GM12878 (cell line): ENCODE data around the gene ARID5B. TPM values are rescaled to one million over a fixed set of nuclear protein-coding genes. Genes with fewer than 3 reads are reported as not detected.

Source experiments
- ATAC-seq: fragments of 200-7000 bp; cut with Tn5 transposase; 3 replicates; pipeline ENCODE4 v1.9.1; 2020; ENCODE audit warnings: mild to moderate bottlenecking, moderate library complexity
- BruUV-seq: library from RNA; stranded (reverse); fragments of 400-500 nt; replicated peaks from 2 replicates; lab custom pipeline; 2021; lab: Mats Ljungman, UMichigan
- CTCF ChIA-PET: fragments of 300-600 bp; sonication (Branson Sonifier 250); formaldehyde crosslinking; extraction: SDS; loops from one replicate; lab custom pipeline; 2021; ENCODE audit warnings: inconsistent platforms; lab: Yijun Ruan, JAX
- POLR2A ChIA-PET: fragments of 350-600 bp; formaldehyde crosslinking; extraction: SDS; loops from one replicate; lab custom pipeline; 2021; ENCODE audit warnings: inconsistent platforms; lab: Charles Lee
- RAD21 ChIA-PET: fragments of 300-600 bp; sonication (Branson Sonifier 250); formaldehyde crosslinking; loops from one replicate; lab custom pipeline; 2023; ENCODE audit warnings: antibody characterized with exemption; ENCODE audit not compliant: unreplicated experiment; lab: Charles Lee
- SMC1A ChIA-PET: fragments of 300-600 bp; sonication (Branson Sonifier 250); formaldehyde crosslinking; loops from one replicate; lab custom pipeline; 2023; ENCODE audit not compliant: unreplicated experiment, uncharacterized antibody; lab: Charles Lee
- DNase-seq: peaks from one replicate; pipeline ENCODE4 v3.0.0-alpha.2; 2011; ENCODE audit warnings: low read depth, low spot score
- FAIRE-seq: peaks from 3 replicates; lab custom pipeline; 2011; peaks lifted over from hg19 to GRCh38; lab: Jason Lieb, UNC
- H2AFZ ChIP-seq: 2 replicates; pipeline ENCODE4 v1.6.0; 2011; ENCODE audit warnings: low read depth, low read length, control low read depth; ENCODE audit not compliant: control insufficient read depth
- H3K27ac ChIP-seq: 2 replicates; pipeline ENCODE4 v1.5.1; 2011; ENCODE audit warnings: control low read depth; ENCODE audit not compliant: control insufficient read depth, insufficient read depth
- H3K27me3 ChIP-seq, 2 experiments: replicated peaks in 1 of 2; 2 replicates each; pipeline versions ENCODE4 v1.6.0 to v1.6.1; 2011; ENCODE audit warnings: low read length in 1 of 2; ENCODE audit not compliant: control insufficient read depth in 2 of 2, insufficient read depth in 2 of 2
- H3K36me3 ChIP-seq, 2 experiments: 2 replicates each; pipeline ENCODE4 v1.5.1; 2011; ENCODE audit warnings: low read length in 1 of 2; ENCODE audit not compliant: control insufficient read depth in 2 of 2, insufficient read depth in 2 of 2
- H3K4me1 ChIP-seq: 2 replicates; pipeline ENCODE4 v1.6.1; 2011; ENCODE audit warnings: mild to moderate bottlenecking, low read length, moderate library complexity, mixed read lengths; ENCODE audit not compliant: control insufficient read depth, insufficient read depth
- H3K4me2 ChIP-seq: 2 replicates; pipeline ENCODE4 v1.6.0; 2011; ENCODE audit warnings: control low read depth; ENCODE audit not compliant: control insufficient read depth, insufficient read depth
- H3K4me3 ChIP-seq: fragments of 200-600 bp; sonication (generic); 2 replicates; pipeline ENCODE4 v1.5.1; 2016
- H3K79me2 ChIP-seq: 2 replicates; pipeline ENCODE4 v1.6.0; 2011; ENCODE audit warnings: low read length; ENCODE audit not compliant: control insufficient read depth, insufficient read depth
- H3K9ac ChIP-seq: 2 replicates; pipeline ENCODE4 v1.8.0; 2011; ENCODE audit warnings: low read length, control low read depth, mixed read lengths; ENCODE audit not compliant: control insufficient read depth, insufficient read depth
- H3K9me3 ChIP-seq: replicated peaks from 3 replicates; pipeline ENCODE4 v1.5.1; 2011; ENCODE audit warnings: mild to moderate bottlenecking, low read length; ENCODE audit not compliant: control insufficient read depth, insufficient read depth
- H4K20me1 ChIP-seq: 2 replicates; pipeline ENCODE4 v1.6.0; 2011; ENCODE audit not compliant: control insufficient read depth, insufficient read depth
- BHLHE40 ChIP-seq, 2 experiments: fragments of 450-650 bp in 1 of 2; IDR thresholded peaks; 2 replicates each; pipeline ENCODE4 v1.6.1; 2011 to 2017; ENCODE audit warnings: low read depth in 2 of 2, borderline replicate concordance in 1 of 2, improper control_type of control experiment in 1 of 2, low read length in 1 of 2, mild to moderate bottlenecking in 1 of 2
- CHD1 ChIP-seq: IDR thresholded peaks from 2 replicates; pipeline ENCODE4 v1.6.1; 2012; ENCODE audit warnings: low read depth, low read length, improper control_type of control experiment
- ETV6 ChIP-seq, 2 experiments: fragments of 450-650 bp in 1 of 2; IDR thresholded peaks in 1 of 2; conservative IDR thresholded peaks in 1 of 2; 2 replicates each; pipeline ENCODE4 v1.6.1; 2014; ENCODE audit warnings: antibody characterized with exemption in 1 of 2, borderline replicate concordance in 1 of 2, low read depth in 1 of 2, mild to moderate bottlenecking in 1 of 2, moderate library complexity in 1 of 2
- HDAC2 ChIP-seq: fragments of 200-600 bp; sonication (generic); IDR thresholded peaks from 2 replicates; pipeline ENCODE4 v1.6.1; 2017
- NFYA ChIP-seq: IDR thresholded peaks from 2 replicates; pipeline ENCODE4 v1.6.1; 2011; ENCODE audit warnings: low read depth, mild to moderate bottlenecking, low read length, improper control_type of control experiment, borderline replicate concordance
- NFYB ChIP-seq: IDR thresholded peaks from 2 replicates; pipeline ENCODE4 v1.6.1; 2011; ENCODE audit warnings: low read depth, mild to moderate bottlenecking, low read length, improper control_type of control experiment, moderate library complexity; ENCODE audit not compliant: insufficient read depth
- RUNX3 ChIP-seq: IDR thresholded peaks from 2 replicates; pipeline ENCODE4 v1.6.1; 2012; ENCODE audit warnings: low read length, inconsistent platforms
- WGBS: methylation state at CpG from one replicate; pipeline ENCODE4 v1.1.6; 2016; ENCODE audit warnings: low lambda C conversion rate; ENCODE audit not compliant: insufficient replicate concordance, insufficient coverage; ENCODE audit errors: missing lambda C conversion rate; 5-methylcytosine and 5-hydroxymethylcytosine counted together
- in situ Hi-C: fragments of 300-500 bp; cut with MboI; formaldehyde crosslinking; loops from 9 replicates; pipeline ENCODE4 v1.14.3; 2018; ENCODE audit warnings: mixed read lengths
- intact Hi-C: fragments of 100-400 bp; cut with micrococcal nuclease; formaldehyde crosslinking; loops from one replicate; pipeline ENCODE4 v1.14.2; 2022; ENCODE audit not compliant: unreplicated experiment
- polyA plus RNA-seq, 11 experiments: library from polyadenylated mRNA; depleted of rRNA in 4 of 11; unstranded in 6 of 11; stranded (reverse) in 5 of 11; fragments of >200 nt; fragmentation: Nextera tagmentation in 4 of 11; fragmentation: Illumina TruSeq in 1 of 11; extraction: Ambion mirVana in 4 of 11; extraction: Trizol in 1 of 11; gene quantifications; 1 replicate in 1 of 11; 2 replicates in 10 of 11; pipeline versions ENCODE4 v1.2.1 to v1.2.3, GENCODE V29; 2011 to 2016; ENCODE audit warnings: inconsistent platforms in 2 of 11, missing spikeins in 2 of 11, low read depth in 1 of 11
- total RNA-seq, 4 experiments: library from RNA; depleted of rRNA in 3 of 4; stranded (reverse); fragments of >200 nt in 3 of 4; fragmentation: Illumina TruSeq in 1 of 4; extraction: Trizol in 1 of 4; gene quantifications; 2 replicates each; pipeline versions ENCODE4 v1.2.1 to v1.2.3, GENCODE V29; 2013 to 2021
- TF ChIP-seq, protein P1 (sequence below): fragments of 450-650 bp; IDR thresholded peaks from 2 replicates; pipeline ENCODE4 v1.6.1; 2016; ENCODE audit warnings: mild to moderate bottlenecking
- TF ChIP-seq, protein P2 (sequence below): fragments of 450-650 bp; formaldehyde crosslinking; IDR thresholded peaks from 2 replicates; pipeline ENCODE4 v1.4.0; 2022; ENCODE audit warnings: mild to moderate bottlenecking, moderate library complexity

Gene ARID5B
- total and polyA plus RNA-seq, 10 of the 15 experiments (the other 5 are each of a cell fraction or from before 2014, with no cell fraction given), result 2.7 to 8.5 (median 6.1) TPM

DNA sequence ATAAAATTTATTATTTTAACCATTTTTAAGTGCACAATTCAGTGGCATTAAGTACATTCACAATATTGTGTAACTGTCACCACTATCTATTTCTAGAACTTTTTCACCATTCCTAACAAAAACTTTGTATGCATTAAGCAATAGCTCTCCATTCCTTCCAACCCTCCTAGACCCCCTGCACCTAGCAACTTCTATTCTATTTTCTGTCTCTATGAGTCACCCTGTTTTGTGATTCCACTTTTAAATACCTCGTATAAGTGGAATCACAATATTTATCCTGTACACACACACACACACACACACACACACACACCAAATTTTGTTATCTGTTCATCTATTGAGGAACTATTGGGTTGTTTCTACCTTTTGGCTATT lies 89.2 kb downstream of the ARID5B start:
- ChIA-PET CTCF (no interaction called here), SMC1A (interaction anchor here (0.9 to 3.1 kb wide), 2 partner anchors 8 to 84 kb away, joined by 3 to 13 read pairs; no protein-coding TSS in a partner anchor), POLR2A (no interaction called here), RAD21 (no interaction called here)
- Histone ChIP-seq H3K27me3 (no peaks in the 10 kb centered on the region), H3K9me3 (no peaks in the 10 kb centered on the region), H4K20me1 (no peaks in the 10 kb centered on the region), H2AFZ (no peak overlapping the region), H3K4me1 (peaks cover 54% of the 10 kb centered on the region), H3K36me3 (no peaks in the 10 kb centered on the region; a peak in 1 of 4 replicates), H3K4me3 (no peak overlapping the region), H3K9ac (no peak overlapping the region), H3K4me2 (no peak overlapping the region), H3K27ac (no peak overlapping the region), H3K79me2 (peaks cover 55% of the 10 kb centered on the region)
- BruUV-seq, result no TSS peak
- no peak for FAIRE-seq
- 58% methylated on average over 1 of the region's 1 CpG for WGBS
- TF ChIP-seq NFYA (no peak), RUNX3 (no peak), HDAC2 (no peak)
- TF ChIP-seq, protein P1, sequence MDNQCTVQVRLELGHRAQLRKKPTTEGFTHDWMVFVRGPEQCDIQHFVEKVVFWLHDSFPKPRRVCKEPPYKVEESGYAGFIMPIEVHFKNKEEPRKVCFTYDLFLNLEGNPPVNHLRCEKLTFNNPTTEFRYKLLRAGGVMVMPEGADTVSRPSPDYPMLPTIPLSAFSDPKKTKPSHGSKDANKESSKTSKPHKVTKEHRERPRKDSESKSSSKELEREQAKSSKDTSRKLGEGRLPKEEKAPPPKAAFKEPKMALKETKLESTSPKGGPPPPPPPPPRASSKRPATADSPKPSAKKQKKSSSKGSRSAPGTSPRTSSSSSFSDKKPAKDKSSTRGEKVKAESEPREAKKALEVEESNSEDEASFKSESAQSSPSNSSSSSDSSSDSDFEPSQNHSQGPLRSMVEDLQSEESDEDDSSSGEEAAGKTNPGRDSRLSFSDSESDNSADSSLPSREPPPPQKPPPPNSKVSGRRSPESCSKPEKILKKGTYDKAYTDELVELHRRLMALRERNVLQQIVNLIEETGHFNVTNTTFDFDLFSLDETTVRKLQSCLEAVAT, result no peak
- no peak for DNase-seq
- in situ Hi-C loops, result no loop called here
- intact Hi-C loops, result no loop called here
- ATAC-seq, result no peak

DNA sequence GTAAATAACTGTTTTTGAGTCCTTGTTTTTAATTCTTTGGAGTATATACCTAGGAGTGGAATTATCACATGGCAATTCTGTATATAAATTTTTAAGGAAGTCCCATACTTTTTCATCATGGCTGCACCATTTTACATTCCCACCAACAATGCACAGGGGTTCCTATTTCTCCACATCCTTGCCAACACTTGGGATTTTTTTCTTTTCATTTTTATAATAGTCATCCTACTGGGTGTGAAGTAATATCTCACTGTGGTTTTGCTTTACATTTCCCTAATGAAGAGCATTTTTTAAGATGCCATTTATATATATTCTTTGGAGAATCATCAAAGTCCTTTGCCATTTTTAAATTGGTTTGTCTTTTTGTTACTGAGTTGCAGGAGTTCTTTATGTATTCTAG lies 89.7 kb downstream of the ARID5B start:
- Histone ChIP-seq H3K36me3 (no peaks in the 10 kb centered on the region; a peak in 1 of 4 replicates), H3K27me3 (no peaks in the 10 kb centered on the region), H3K27ac (no peak overlapping the region), H3K79me2 (peaks cover 52% of the 10 kb centered on the region), H4K20me1 (no peaks in the 10 kb centered on the region), H3K4me3 (no peak overlapping the region), H3K4me1 (peaks cover 51% of the 10 kb centered on the region), H3K4me2 (no peak overlapping the region), H2AFZ (no peak overlapping the region), H3K9me3 (no peaks in the 10 kb centered on the region), H3K9ac (no peak overlapping the region)
- ChIA-PET POLR2A (no interaction called here), SMC1A (no interaction called here), RAD21 (no interaction called here), CTCF (no interaction called here)
- BruUV-seq, result no TSS peak
- in situ Hi-C loops, result no loop called here
- intact Hi-C loops, result no loop called here
- ATAC-seq, result no peak
- FAIRE-seq, result no peak
- DNase-seq, result no peak
- TF ChIP-seq CHD1, result no peak
- no peak for TF ChIP-seq NFYB
- no peak for TF ChIP-seq ETV6 (conservative IDR thresholded peaks at IDR 0.05 in 1 of 2, IDR thresholded peaks at IDR 0.05 in 1 of 2; ENCODE audit: borderline replicate concordance in 1 of 2, low read depth in 1 of 2)
- TF ChIP-seq BHLHE40 (IDR thresholded peaks at IDR 0.05; ENCODE audit: borderline replicate concordance in 1 of 2, low read depth in 2 of 2, low read length in 1 of 2), result no peak
- TF ChIP-seq, protein P2, sequence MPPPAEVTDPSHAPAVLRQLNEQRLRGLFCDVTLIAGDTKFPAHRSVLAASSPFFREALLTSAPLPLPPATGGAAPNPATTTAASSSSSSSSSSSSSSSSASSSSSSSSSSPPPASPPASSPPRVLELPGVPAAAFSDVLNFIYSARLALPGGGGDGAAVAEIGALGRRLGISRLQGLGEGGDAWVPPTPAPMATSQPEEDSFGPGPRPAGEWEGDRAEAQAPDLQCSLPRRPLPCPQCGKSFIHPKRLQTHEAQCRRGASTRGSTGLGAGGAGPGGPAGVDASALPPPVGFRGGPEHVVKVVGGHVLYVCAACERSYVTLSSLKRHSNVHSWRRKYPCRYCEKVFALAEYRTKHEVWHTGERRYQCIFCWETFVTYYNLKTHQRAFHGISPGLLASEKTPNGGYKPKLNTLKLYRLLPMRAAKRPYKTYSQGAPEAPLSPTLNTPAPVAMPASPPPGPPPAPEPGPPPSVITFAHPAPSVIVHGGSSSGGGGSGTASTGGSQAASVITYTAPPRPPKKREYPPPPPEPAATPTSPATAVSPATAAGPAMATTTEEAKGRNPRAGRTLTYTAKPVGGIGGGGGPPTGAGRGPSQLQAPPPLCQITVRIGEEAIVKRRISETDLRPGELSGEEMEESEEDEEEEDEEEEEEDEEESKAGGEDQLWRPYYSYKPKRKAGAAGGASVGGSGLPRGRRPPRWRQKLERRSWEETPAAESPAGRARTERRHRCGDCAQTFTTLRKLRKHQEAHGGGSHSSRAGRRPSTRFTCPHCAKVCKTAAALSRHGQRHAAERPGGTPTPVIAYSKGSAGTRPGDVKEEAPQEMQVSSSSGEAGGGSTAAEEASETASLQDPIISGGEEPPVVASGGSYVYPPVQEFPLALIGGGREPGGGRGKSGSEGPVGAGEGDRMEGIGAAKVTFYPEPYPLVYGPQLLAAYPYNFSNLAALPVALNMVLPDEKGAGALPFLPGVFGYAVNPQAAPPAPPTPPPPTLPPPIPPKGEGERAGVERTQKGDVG (CRISPR knock-in tag), result no peak
